HG02571 (cell line): ENCODE results near the gene BIVM.

Experiments
- ATAC-seq: cut with Tn5 transposase; IDR thresholded peaks from one replicate; pipeline ENCODE4 v1.9.1; 2021; ENCODE audit warnings: mild to moderate bottlenecking, moderate library complexity; ENCODE audit not compliant: unreplicated experiment

BIVM gene

GRCh38 chr13:102875256-102875655 lies 76.3 kb downstream of the BIVM start:
- no peak for ATAC-seq

GRCh38 chr13:102877303-102877702 lies 78.4 kb downstream of the BIVM start:
- ATAC-seq = no peak

- no peak for ATAC-seq
Observed at GRCh38 chr13:102878481-102878880, 79.6 kb downstream of the BIVM start.

- no peak for ATAC-seq
Observed at GRCh38 chr13:102879793-102880499, 81.0 kb downstream of the BIVM start.

- ATAC-seq = no peak
Observed at GRCh38 chr13:102881819-102882686, 83.1 kb downstream of the BIVM start.
